H1 (cell line): ENCODE results near the gene RASSF5. TPM values are rescaled to one million over a fixed set of nuclear protein-coding genes. Genes with fewer than 3 reads are reported as not detected.

Experiments used
- CTCF ChIA-PET: fragments of 300-600 bp; sonication (Branson Sonifier 250); formaldehyde crosslinking; loops from one replicate; lab custom pipeline; 2021; ENCODE audit not compliant: partially characterized antibody; lab: Charles Lee
- POLR2A ChIA-PET: fragments of 300-600 bp; sonication (Branson Sonifier 250); formaldehyde crosslinking; loops from one replicate; lab custom pipeline; 2021; ENCODE audit warnings: inconsistent platforms; ENCODE audit not compliant: partially characterized antibody; lab: Charles Lee
- DNase-seq, 2 experiments: peaks; one replicate each; pipeline versions ENCODE4 v3.0.0 to v3.0.0-alpha.2; 2010 to 2022; ENCODE audit warnings: low spot score in 2 of 2, low read depth in 1 of 2, mixed read lengths in 1 of 2
- FAIRE-seq: peaks from 2 replicates; lab custom pipeline; 2011; peaks lifted over from hg19 to GRCh38; lab: Jason Lieb, UNC
- H2AFZ ChIP-seq: 2 replicates; pipeline ENCODE4 v1.8.1; 2012; ENCODE audit warnings: low read length, inconsistent platforms
- H2AK5ac ChIP-seq: 2 replicates; pipeline ENCODE4 v1.6.1; 2013; ENCODE audit warnings: low read depth, low read length
- H2BK120ac ChIP-seq: replicated peaks from 2 replicates; pipeline ENCODE3; 2013; ENCODE audit warnings: low read depth, low read length, inconsistent platforms
- H2BK12ac ChIP-seq: 2 replicates; pipeline ENCODE4 v1.6.1; 2013; ENCODE audit warnings: low read depth, low read length
- H2BK15ac ChIP-seq: 2 replicates; pipeline ENCODE4 v1.6.1; 2013; ENCODE audit warnings: low read length
- H2BK20ac ChIP-seq: 2 replicates; pipeline ENCODE4 v1.6.1; 2013; ENCODE audit warnings: low read length
- H2BK5ac ChIP-seq: 2 replicates; pipeline ENCODE4 v1.6.1; 2013; ENCODE audit warnings: low read depth, low read length
- H3K14ac ChIP-seq: 2 replicates; pipeline ENCODE4 v1.6.1; 2013; ENCODE audit warnings: inconsistent platforms; ENCODE audit not compliant: insufficient read length
- H3K18ac ChIP-seq: 2 replicates; pipeline ENCODE4 v1.6.1; 2013; ENCODE audit warnings: low read length; ENCODE audit errors: extremely low read depth
- H3K23ac ChIP-seq: 2 replicates; pipeline ENCODE4 v1.6.1; 2013; ENCODE audit warnings: inconsistent platforms; ENCODE audit not compliant: insufficient read length
- H3K23me2 ChIP-seq: 2 replicates; pipeline ENCODE4 v1.6.1; 2013; ENCODE audit warnings: low read depth, low read length
- H3K27ac ChIP-seq: 2 replicates; pipeline ENCODE4 v1.6.1; 2011; ENCODE audit warnings: low read depth, low read length, inconsistent platforms
- H3K27me3 ChIP-seq, 4 experiments: replicated peaks in 1 of 4; 1 replicate in 1 of 4; 2 replicates in 3 of 4; pipeline versions ENCODE4 v1.6.1 to v1.8.1; 2011 to 2013; ENCODE audit warnings: low read length in 3 of 4, mild to moderate bottlenecking in 3 of 4, inconsistent platforms in 2 of 4, mixed read lengths in 2 of 4, moderate library complexity in 1 of 4; ENCODE audit not compliant: control insufficient read depth in 3 of 4, insufficient read depth in 3 of 4; ENCODE audit errors: extremely low read depth in 1 of 4
- H3K36me3 ChIP-seq, 4 experiments: 2 replicates each; pipeline versions ENCODE4 v1.6.1 to v1.8.1; 2011 to 2013; ENCODE audit warnings: mild to moderate bottlenecking in 4 of 4, low read length in 3 of 4, moderate library complexity in 2 of 4, control low read depth in 1 of 4, inconsistent platforms in 1 of 4; ENCODE audit not compliant: insufficient read depth in 4 of 4, control insufficient read depth in 2 of 4
- H3K4ac ChIP-seq: replicated peaks from 2 replicates; pipeline ENCODE3; 2013; ENCODE audit warnings: low read length, low read depth, mixed read lengths, inconsistent platforms; ENCODE audit not compliant: insufficient read length
- H3K4me1 ChIP-seq, 4 experiments: replicated peaks in 1 of 4; 1 replicate in 1 of 4; 2 replicates in 3 of 4; pipeline versions ENCODE4 v1.6.1 to v1.8.1; 2011 to 2013; ENCODE audit warnings: low read length in 3 of 4, inconsistent platforms in 2 of 4, mixed read lengths in 1 of 4; ENCODE audit not compliant: insufficient read depth in 4 of 4, control insufficient read depth in 3 of 4
- H3K4me2 ChIP-seq, 2 experiments: 2 replicates each; pipeline versions ENCODE4 v1.6.1 to v1.8.1; 2011 to 2013; ENCODE audit warnings: low read depth in 2 of 2, low read length in 2 of 2, control low read depth in 1 of 2, inconsistent platforms in 1 of 2, mild to moderate bottlenecking in 1 of 2; ENCODE audit not compliant: insufficient read depth in 1 of 2
- H3K4me3 ChIP-seq, 4 experiments: fragments of 200-600, 300-600 bp in 1 of 4; sonication (generic), shearing (Covaris generic), sonication (Bioruptor Twin) in 1 of 4; 2 replicates each; pipeline versions ENCODE4 v1.5.1 to v1.8.1; 2011 to 2016; ENCODE audit warnings: low read length in 4 of 4, low read depth in 3 of 4, control low read depth in 2 of 4, inconsistent platforms in 2 of 4, mild to moderate bottlenecking in 2 of 4, mixed read lengths in 1 of 4, moderate library complexity in 1 of 4; ENCODE audit not compliant: insufficient read depth in 2 of 4; ENCODE audit errors: extremely low read depth in 1 of 4
- H3K56ac ChIP-seq: replicated peaks from 2 replicates; pipeline ENCODE3; 2013; ENCODE audit warnings: low read depth, mild to moderate bottlenecking, mixed read lengths, low read length, inconsistent platforms; ENCODE audit not compliant: insufficient read length
- H3K79me1 ChIP-seq: 2 replicates; pipeline ENCODE4 v1.6.1; 2013; ENCODE audit warnings: low read depth, low read length, control low read depth
- H3K79me2 ChIP-seq, 2 experiments: 2 replicates each; pipeline versions ENCODE4 v1.6.1 to v1.8.1; 2012 to 2013; ENCODE audit warnings: low read length in 2 of 2, mild to moderate bottlenecking in 2 of 2, inconsistent platforms in 1 of 2; ENCODE audit not compliant: insufficient read depth in 2 of 2, control insufficient read depth in 1 of 2
- H3K9ac ChIP-seq, 4 experiments: replicated peaks in 1 of 4; 1 replicate in 1 of 4; 2 replicates in 3 of 4; pipeline versions ENCODE4 v1.6.1 to v1.8.1; 2011 to 2013; ENCODE audit warnings: low read depth in 3 of 4, low read length in 3 of 4, control low read depth in 2 of 4, mild to moderate bottlenecking in 2 of 4, moderate library complexity in 2 of 4, inconsistent platforms in 1 of 4; ENCODE audit errors: extremely low read depth in 1 of 4
- H3K9me3 ChIP-seq, 2 experiments: 2 replicates each; pipeline versions ENCODE4 v1.6.1 to v1.8.1; 2012 to 2013; ENCODE audit warnings: mild to moderate bottlenecking in 2 of 2, moderate library complexity in 2 of 2, control low read depth in 1 of 2, inconsistent platforms in 1 of 2, low read depth in 1 of 2, low read length in 1 of 2, mixed read lengths in 1 of 2; ENCODE audit not compliant: insufficient read depth in 2 of 2
- H4K20me1 ChIP-seq, 2 experiments: replicated peaks in 1 of 2; 2 replicates each; pipeline versions ENCODE3 to v1.8.1; 2011 to 2013; ENCODE audit warnings: inconsistent platforms in 2 of 2, low read length in 2 of 2, mild to moderate bottlenecking in 1 of 2; ENCODE audit not compliant: insufficient read depth in 2 of 2, control insufficient read depth in 1 of 2
- H4K5ac ChIP-seq: 2 replicates; pipeline ENCODE4 v1.6.1; 2013; ENCODE audit warnings: low read length, low read depth, mixed read lengths, inconsistent platforms; ENCODE audit not compliant: insufficient read length
- H4K8ac ChIP-seq: 2 replicates; pipeline ENCODE4 v1.8.0; 2013; ENCODE audit warnings: mild to moderate bottlenecking, moderate library complexity, low read length, inconsistent platforms; ENCODE audit not compliant: insufficient read depth; ENCODE audit errors: extremely low read depth
- H4K91ac ChIP-seq: replicated peaks from 2 replicates; pipeline ENCODE3; 2013; ENCODE audit warnings: low read length, mixed read lengths, inconsistent platforms; ENCODE audit not compliant: insufficient read length
- ATF3 ChIP-seq: IDR thresholded peaks from 2 replicates; pipeline ENCODE4 v1.6.1; 2011; ENCODE audit warnings: low read depth, mild to moderate bottlenecking, low read length; ENCODE audit not compliant: insufficient read depth
- CEBPB ChIP-seq: IDR thresholded peaks from 2 replicates; pipeline ENCODE4 v1.6.1; 2012; ENCODE audit warnings: low read depth, low read length
- EGR1 ChIP-seq: IDR thresholded peaks from 2 replicates; pipeline ENCODE4 v1.6.1; 2011; ENCODE audit warnings: low read depth, low read length, borderline replicate concordance
- HDAC2 ChIP-seq, 2 experiments: fragments of 300-600 bp in 1 of 2; sonication (generic) in 1 of 2; IDR thresholded peaks; 2 replicates each; pipeline ENCODE4 v1.6.1; 2011 to 2012; ENCODE audit warnings: low read depth in 2 of 2, low read length in 2 of 2, mild to moderate bottlenecking in 2 of 2, moderate library complexity in 2 of 2, borderline replicate concordance in 1 of 2, inconsistent platforms in 1 of 2
- JUN ChIP-seq: IDR thresholded peaks from 2 replicates; pipeline ENCODE4 v1.6.1; 2011; ENCODE audit warnings: low read depth, mild to moderate bottlenecking, improper control_type of control experiment, low read length
- JUND ChIP-seq: IDR thresholded peaks from 2 replicates; pipeline ENCODE4 v1.6.1; 2011; ENCODE audit warnings: mild to moderate bottlenecking, improper control_type of control experiment, low read length
- MAFK ChIP-seq: IDR thresholded peaks from 2 replicates; pipeline ENCODE4 v1.6.1; 2012; ENCODE audit warnings: low read depth, mild to moderate bottlenecking, improper control_type of control experiment, low read length
- NRF1 ChIP-seq: IDR thresholded peaks from 2 replicates; pipeline ENCODE4 v1.6.1; 2011; ENCODE audit warnings: mild to moderate bottlenecking, low read depth, low read length, improper control_type of control experiment
- POLR2AphosphoS5 ChIP-seq: IDR thresholded peaks from 2 replicates; pipeline ENCODE4 v1.6.1; 2011; ENCODE audit warnings: low read depth, low read length
- SIN3A ChIP-seq, 2 experiments: IDR thresholded peaks in 1 of 2; conservative IDR thresholded peaks in 1 of 2; 2 replicates each; pipeline ENCODE4 v1.6.1; 2011 to 2012; ENCODE audit warnings: low read length in 2 of 2, improper control_type of control experiment in 1 of 2, low read depth in 1 of 2, mild to moderate bottlenecking in 1 of 2
- ZNF274 ChIP-seq: IDR thresholded peaks from 2 replicates; pipeline ENCODE4 v1.7.0; 2012; ENCODE audit warnings: low read length, borderline replicate concordance; ENCODE audit errors: extremely low read depth
- WGBS, 2 experiments: shearing (Covaris generic) in 1 of 2; methylation state at CpG; one replicate each; pipeline versions ENCODE4 v1.1.6 to v1.1.7; 2013 to 2015; ENCODE audit warnings: low lambda C conversion rate in 2 of 2, mixed read lengths in 2 of 2, inconsistent platforms in 1 of 2, low coverage in 1 of 2, missing lambda C conversion rate in 1 of 2; ENCODE audit not compliant: insufficient replicate concordance in 2 of 2, insufficient coverage in 1 of 2, insufficient read length in 1 of 2; ENCODE audit errors: extremely low coverage in 1 of 2, missing lambda C conversion rate in 1 of 2; 5-methylcytosine and 5-hydroxymethylcytosine counted together
- polyA plus RNA-seq, 7 experiments: library from polyadenylated mRNA; depleted of rRNA in 3 of 7; stranded (reverse) in 5 of 7; unstranded in 2 of 7; fragments of >200 nt in 5 of 7; fragments of 200-250 nt in 2 of 7; gene quantifications; 1 replicate in 5 of 7; 2 replicates in 1 of 7; 4 replicates in 1 of 7; pipeline versions ENCODE4 v1.2.1 to v1.2.3, GENCODE V29; 2011 to 2013; ENCODE audit warnings: missing spikeins in 2 of 7, mixed read lengths in 2 of 7
- total RNA-seq: library from RNA; stranded (reverse); fragmentation: NEBNext Ultra II Directional; extraction: Animal tissue kit (Norgen Biotek cat#: 25700); gene quantifications from 2 replicates; pipeline ENCODE4 v1.2.1, GENCODE V29; 2021

The RASSF5 gene
- total and polyA plus RNA-seq, 2 of the 8 experiments (the other 6 are each of a cell fraction or from before 2014, with no cell fraction given), result 0.82 to 1.8 TPM

DNA sequence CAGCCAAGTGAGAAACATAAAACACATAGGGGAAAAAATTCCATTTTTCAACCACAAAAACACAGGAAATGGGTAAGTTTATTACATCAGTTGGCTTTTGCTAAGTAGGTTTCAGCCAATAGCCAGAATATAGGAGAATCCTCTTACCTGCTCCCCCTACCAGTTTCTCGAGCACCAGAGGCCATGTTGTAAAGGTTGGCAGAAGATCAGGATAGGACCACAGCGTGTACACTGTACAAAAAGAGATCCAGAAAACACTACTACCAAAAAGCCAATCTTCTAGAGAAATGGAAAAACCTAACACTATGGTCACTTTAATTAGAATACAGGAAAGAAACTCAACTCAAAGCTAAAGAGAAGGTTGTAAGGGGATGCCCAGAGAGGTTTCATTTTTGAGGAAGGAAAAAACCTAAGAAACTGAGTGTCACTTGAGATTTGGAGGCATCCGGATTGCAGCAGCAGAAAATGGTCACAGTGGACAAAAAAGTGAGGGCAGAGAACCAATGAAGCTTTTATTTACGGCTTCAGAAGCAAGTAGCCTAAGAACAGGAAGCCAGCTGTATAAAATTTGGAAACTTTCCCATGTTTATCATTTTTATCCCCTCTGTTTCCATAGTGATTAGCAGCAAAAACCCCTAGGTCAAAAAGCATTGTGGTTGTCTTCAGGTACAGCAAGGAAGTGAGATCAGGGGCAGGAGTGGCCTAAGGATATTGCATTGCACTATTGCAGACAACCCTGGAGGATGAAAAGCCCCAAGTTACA is 102.1 kb downstream of the RASSF5 start:
- CTCF ChIA-PET, result interaction anchor here (0.5 to 11.0 kb wide), 30 partner anchors 9 to 378 kb away, joined by 3 to 140 read pairs (median 3); partner anchors contain the start of genes DYRK3, IL20 and RASSF5
- H3K23me2 ChIP-seq, result no peaks in the 10 kb centered on the region; the same call in 1 of the 2 replicates
- no peak overlapping the region for H2BK15ac ChIP-seq
- H3K4ac ChIP-seq, result no peak overlapping the region
- H3K36me3 ChIP-seq, result peaks cover 0 to 7% (median 1%) of the 10 kb centered on the region in 4 experiments; a peak in 4 of 8 replicates
- H4K5ac ChIP-seq, result no peak overlapping the region
- H3K56ac ChIP-seq, result no peak overlapping the region
- no peak overlapping the region for H2AFZ ChIP-seq
- no peak overlapping the region for H4K8ac ChIP-seq
- no peak overlapping the region for H3K9ac ChIP-seq
- H2BK120ac ChIP-seq, result no peak overlapping the region
- no peak overlapping the region for H2BK20ac ChIP-seq
- no peak overlapping the region for H2BK12ac ChIP-seq
- no peaks in the 10 kb centered on the region; a peak in 1 of 7 replicates for H3K27me3 ChIP-seq
- no peak overlapping the region for H3K23ac ChIP-seq
- FAIRE-seq, result no peak
- H3K9me3 ChIP-seq, result no peaks in the 10 kb centered on the region
- no peak overlapping the region for H3K4me3 ChIP-seq
- no peak for DNase-seq
- H3K4me1 ChIP-seq, result peaks cover 0 to 6% (median 4%) of the 10 kb centered on the region in 4 experiments; a peak in 5 of 7 replicates
- no peak overlapping the region for H4K91ac ChIP-seq
- peaks cover 0 to 7% of the 10 kb centered on the region in 2 experiments; a peak in 1 of 4 replicates for H3K79me2 ChIP-seq
- H2BK5ac ChIP-seq, result no peak overlapping the region
- H3K79me1 ChIP-seq, result peaks cover 4% of the 10 kb centered on the region; the same call in 1 of the 2 replicates
- H3K18ac ChIP-seq, result no peak overlapping the region
- no peak overlapping the region for H3K4me2 ChIP-seq
- POLR2A ChIA-PET, result interaction anchor here (0.8 to 2.2 kb wide), 4 partner anchors 11 to 139 kb away, joined by 3 to 5 read pairs (median 3); partner anchors contain the start of gene IKBKE
- no peak overlapping the region for H2AK5ac ChIP-seq
- H3K14ac ChIP-seq, result no peak overlapping the region
- no peak overlapping the region for H3K27ac ChIP-seq
- WGBS, 2 experiments, result 86% methylated on average over 4 of the region's 4 CpGs; no CpG with 5 or more reads in 1 of the 2 experiments
- H4K20me1 ChIP-seq, result peaks cover 0 to 1% of the 10 kb centered on the region in 2 experiments
- TF ChIP-seq CEBPB (no peak), EGR1 (no peak), MAFK (no peak), JUND (no peak), ATF3 (no peak), POLR2AphosphoS5 (no peak), SIN3A (conservative IDR thresholded peaks at IDR 0.05 in 1 of 2, IDR thresholded peaks at IDR 0.05 in 1 of 2; ENCODE audit: low read depth in 1 of 2, low read length in 2 of 2) (no peak), ZNF274 (no peak), JUN (no peak), HDAC2 (IDR thresholded peaks at IDR 0.05; ENCODE audit: borderline replicate concordance in 1 of 2, low read depth in 2 of 2, low read length in 2 of 2) (no peak), NRF1 (no peak)
